MM.1S (cell line): Measurements from ENCODE around the gene MTNR1A.

Experiments
- CTCF ChIP-seq: fragments of 300-600 bp; sonication (generic); IDR thresholded peaks from 2 replicates; pipeline ENCODE4 v1.5.1; 2016; ENCODE audit warnings: antibody characterized with exemption, low read length, mixed read lengths
- EZH2 ChIP-seq: fragments of 300-600 bp; sonication (generic); optimal IDR thresholded peaks from 2 replicates; pipeline ENCODE3; 2017; ENCODE audit warnings: low read depth, mild to moderate bottlenecking, antibody characterized with exemption, low read length, mixed read lengths
- EZH2phosphoT487 ChIP-seq: fragments of 300-600 bp; sonication (generic); IDR thresholded peaks from 2 replicates; pipeline ENCODE4 v1.6.1; 2018; ENCODE audit warnings: antibody characterized with exemption, low read length

GRCh38 chr4:186570193-186570996 is 15.0 kb upstream of the MTNR1A start:
- TF ChIP-seq CTCF, result no peak
- no peak for TF ChIP-seq EZH2
- TF ChIP-seq EZH2phosphoT487, result no peak
